HG03025 (cell line): Measurements from ENCODE around the gene LARP6.

Experiments
- ATAC-seq: cut with Tn5 transposase; IDR thresholded peaks from one replicate; pipeline ENCODE4 v1.9.1; 2021; ENCODE audit warnings: mild to moderate bottlenecking, moderate library complexity; ENCODE audit not compliant: unreplicated experiment, low FRiP score

Gene LARP6

DNA sequence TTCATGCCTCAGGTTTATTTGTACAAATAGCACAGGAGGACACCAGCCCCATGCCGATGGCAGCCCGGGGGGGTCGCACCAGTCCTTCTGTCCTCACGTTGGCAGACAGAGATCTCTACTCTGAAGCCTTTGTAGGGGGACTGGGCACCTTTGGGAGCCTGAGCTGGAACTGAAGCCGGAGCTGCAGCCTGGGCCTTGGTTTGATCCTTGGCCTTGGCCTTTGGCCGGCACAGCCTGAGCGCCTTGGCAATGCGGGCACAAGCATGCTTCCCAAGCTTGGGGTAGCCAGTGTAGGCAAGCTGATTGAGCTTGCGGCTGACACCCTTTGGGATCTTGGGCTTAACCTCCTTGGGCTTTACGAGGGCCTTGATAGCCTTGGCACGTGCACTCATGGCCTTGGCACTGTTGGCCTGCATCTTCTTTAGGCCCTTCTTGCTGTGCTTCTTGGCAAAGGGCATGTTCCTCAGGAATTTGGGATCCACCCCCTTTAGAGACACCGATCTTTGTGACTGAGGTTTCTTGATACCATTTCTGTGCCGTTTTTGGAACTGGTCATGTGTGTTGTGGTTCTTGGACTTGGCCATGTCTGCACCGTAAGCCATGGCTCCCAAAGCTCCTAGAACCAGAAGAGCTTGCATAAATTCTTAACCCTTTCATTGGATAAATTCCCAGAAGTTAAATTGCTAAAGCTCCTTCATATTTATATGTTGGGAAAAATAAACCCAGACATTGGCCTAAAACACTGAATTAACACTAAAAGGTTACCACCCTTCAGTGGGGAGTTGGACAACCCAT, 57.2 kb downstream of the LARP6 start:
- no peak for ATAC-seq

DNA sequence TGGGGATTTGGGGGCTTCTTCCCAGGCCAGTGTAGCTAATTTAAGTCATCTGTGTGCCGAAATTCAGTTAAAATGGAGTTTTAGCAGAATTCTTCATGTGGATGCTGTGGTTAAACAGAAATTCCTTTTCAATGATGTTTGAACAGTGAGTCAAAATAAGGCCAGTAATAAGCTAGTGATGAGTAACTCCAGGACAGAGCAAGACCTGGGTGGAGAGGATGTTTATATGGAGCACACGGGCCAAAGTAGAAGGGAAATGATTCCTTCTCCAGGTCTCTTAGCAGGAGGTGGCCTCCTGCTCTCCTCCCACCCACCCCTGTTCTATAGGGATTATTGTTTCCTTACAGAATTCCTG, 58.7 kb downstream of the LARP6 start:
- no peak for ATAC-seq

DNA sequence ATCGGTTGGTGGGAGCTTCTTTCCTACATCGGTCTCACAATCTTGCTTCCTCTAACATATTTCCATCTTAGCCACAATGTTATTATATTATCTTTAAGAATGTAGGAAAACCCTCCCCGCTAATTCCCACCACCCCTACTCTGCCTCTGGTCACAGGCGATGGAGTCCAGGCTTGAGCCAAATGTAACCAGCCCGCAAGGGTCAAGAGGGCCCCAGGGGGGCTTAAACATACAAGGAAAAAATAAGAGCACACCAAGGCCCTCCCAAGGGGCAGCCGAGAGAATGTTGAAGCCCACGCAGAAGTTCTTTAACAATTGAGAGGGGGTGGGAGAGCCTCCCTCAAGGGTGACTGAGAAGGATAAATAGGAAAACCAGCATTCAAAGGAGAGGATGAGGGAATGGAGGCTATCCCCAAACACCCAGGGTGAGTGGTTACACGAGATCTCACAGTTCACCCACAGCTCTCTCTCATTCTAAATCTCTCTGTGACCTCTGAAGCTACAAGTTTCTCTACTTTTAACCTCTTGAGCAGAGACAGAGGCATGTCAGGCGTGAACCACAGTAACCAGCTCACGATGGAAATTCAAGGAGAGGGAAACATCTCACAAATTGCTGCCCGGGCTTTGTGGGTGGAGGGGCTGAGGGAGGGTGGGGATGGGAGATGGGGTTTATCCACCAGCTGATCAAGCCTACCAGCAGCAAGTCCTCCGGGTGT, 59.2 kb downstream of the LARP6 start:
- no peak for ATAC-seq

DNA sequence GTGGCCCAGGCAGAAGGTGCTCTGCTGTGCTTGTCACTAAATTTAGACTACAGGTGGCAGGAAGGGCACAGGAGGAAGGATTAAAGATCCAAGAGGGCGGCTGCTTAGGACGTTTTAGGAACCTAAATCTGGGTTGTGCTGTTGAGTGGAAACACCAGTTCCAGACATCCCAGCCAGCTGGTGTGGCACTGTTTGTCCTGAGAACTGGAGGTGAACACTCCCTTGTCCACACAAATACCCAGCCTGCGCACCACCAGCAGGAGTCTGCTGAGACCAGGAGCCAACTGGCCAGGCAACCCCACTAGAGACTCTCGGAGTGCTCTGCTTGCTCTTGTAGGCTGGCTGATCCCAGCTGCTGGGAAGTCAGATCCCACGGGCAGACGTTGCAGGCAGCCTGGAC, 60.3 kb downstream of the LARP6 start:
- no peak for ATAC-seq

DNA sequence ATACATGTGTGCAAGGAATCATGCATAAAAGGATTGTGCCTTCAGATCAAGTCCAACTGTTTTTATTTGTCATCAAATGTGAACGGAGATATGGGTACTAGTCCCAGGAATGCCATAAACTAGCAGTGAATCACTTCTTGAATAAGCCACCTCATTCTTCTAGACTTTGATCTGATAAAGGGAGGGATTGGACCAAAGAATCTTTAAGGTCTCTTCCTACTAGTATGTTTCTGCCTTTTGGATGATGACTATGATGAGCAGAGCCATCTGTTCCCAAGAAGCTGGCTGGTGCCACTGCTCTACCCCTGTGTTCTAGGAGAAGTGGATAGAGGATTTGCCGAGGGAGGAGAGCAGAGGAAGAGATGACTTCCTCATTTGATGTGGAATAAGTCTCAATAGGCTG, 61.8 kb downstream of the LARP6 start:
- no peak for ATAC-seq

DNA sequence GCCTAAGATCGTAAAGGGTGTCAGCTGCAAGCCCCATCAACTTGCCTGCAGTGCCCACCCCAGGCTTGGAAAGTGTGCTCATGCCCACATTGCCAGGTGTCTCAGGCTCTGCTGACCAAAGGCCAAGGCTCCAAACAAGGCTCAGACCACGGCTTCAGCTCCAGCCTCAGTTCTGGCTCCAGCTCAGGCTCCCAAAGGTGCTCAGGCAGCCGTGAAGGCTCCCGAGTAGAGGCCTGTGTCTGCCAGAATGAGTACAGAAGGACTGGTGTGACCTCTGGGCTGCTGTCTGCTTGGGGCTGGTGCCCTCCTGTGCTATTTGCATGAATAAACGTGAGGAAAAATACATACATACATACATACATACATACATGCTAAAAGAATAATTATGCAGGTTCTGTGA, 62.7 kb downstream of the LARP6 start:
- no peak for ATAC-seq

DNA sequence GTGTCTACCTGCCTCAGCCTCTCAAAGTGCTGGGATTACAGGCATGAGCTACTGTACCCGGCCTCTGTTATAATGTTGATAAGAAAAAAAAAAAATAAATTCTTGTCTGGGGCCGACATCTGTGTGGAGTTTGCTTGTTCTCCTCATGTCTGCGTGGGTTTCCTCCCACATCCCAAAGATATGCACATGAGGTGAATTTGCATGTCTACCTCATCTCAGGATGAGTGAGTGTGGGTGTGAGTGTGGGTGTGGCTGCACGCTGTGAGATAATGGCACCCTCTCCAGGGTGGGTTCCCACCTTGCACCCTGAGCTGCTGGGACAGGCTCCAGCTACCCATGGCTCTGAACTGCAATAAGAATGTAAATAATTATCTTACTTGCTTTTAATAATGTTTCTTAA, 64.7 kb downstream of the LARP6 start:
- ATAC-seq: no peak

DNA sequence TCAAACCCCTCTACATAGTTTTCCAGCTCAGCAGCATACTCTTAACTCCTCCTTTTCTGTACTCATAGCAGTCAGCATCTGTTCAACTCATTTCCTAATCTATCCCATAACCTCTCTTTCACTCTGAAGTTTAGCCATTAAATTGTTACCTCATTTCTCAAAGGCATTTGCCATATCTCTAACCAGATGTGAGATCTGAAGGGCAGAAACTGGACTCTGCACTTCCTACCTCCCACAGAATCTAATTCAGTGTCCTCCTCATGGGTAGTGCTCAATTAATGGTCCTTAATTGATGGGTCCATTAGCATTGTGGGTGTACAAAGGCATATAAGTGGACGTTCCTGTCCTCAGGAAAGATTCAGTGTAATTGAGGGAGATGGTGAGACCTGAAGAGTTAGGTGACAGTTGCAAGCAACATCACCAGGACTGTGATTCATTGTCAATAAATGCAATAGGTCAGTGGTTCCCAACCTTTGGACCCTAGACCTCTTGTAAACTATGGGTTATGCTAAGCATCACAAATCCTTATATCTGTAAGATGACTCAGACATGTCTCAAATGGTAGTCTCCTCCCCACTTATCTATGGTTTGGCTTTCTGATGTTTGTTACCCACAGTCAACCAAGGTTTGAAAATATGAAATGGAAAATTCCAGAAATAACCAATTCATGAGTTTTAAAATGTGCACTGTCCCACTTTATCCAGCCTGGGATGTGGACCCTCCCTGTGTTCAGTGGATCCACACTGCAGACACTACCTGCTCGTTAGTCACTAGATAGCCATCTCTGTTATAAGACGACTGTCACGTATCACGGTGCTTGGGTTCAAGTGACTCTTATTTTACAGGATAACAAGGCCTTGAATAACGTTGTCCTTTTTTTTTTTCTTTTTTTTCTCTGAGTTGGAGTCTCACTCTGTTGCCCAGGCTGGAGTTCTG, 65.6 kb downstream of the LARP6 start:
- no peak for ATAC-seq

DNA sequence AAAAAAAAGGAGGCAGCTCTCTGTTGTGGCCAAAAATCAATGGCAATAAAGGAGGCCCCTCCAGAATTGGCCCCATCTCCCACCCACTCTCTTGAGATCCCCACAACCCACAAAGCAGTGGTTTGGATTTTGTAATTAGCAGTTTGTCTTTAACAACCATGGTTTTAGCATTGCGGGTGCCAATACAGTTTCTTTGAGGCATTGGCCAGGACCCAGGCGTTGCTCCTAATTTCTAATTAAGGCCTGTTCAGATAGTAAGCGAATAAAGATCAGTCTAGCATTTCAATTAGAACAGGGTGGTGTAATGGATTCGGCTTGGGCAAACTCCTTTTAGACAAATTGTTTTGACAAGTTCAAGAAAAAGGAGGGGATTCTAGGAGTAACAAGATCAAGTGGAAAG, 67.0 kb downstream of the LARP6 start:
- no peak for ATAC-seq

DNA sequence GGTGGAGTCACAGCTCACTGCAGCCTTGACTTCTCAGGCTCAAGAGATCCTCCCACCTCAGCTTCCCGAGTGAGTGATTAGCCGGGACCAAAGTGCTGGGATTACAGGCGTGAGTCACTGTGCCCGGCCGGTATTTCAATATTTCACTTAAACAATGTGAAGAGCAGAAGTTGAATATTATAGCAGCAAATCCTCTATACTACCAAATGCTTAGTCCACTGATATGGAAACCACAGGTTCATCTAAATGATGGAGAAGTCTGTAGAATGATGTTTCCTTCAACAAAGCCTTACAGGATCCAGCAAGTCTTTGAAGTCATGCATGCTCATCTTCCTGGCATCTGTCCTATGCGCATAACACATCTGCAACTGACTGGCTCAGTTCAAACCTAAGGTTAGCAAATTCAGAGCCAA, 70.3 kb downstream of the LARP6 start:
- ATAC-seq: no peak

DNA sequence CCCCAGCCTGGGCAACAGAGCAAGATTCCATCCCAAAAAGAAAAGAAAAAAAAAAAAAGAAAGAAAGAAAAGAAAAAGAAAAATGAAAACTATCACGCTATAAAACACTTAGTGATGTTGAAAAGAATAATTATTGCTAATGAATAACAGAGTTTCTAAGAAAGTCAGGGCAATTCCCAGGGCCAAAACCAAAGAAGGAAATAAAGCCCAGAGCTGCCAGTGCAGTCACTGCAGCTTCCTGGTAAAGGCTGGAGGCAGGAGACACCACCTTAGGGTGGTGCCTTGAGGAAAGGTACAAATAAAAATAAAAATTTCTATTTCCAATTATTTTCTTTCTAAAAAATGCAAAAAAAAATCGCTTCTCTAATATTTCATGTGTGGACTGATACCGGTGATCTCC, 70.9 kb downstream of the LARP6 start:
- ATAC-seq: no peak

DNA sequence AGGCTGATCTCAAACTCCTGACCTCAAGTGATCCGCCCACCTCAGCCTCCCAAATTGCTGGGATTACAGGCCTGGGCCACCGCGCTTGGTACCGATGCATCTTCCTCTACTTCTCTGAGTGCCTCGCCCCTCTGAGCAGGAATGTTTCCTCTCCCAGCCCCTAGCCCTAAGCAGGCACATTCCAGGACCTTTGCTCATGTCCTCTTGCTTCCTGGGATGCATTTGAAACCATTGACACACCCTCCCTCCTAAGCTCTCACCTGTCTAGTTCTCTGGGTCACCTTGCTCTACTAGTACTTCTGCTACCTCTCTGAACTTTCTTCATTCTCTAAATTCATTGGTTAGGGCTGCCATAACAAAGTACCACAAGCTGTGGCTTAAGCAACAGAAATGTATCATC, 72.7 kb downstream of the LARP6 start:
- no peak for ATAC-seq
